ENCODE measurements around the gene TLK2.

GRCh38 chr17:62626719-62627218, 148.1 kb downstream of the TLK2 start:
- TF ChIP-seq CREB1 (CRISPR knock-in tag; IDR thresholded peaks at IDR 0.05; ENCODE audit: low read depth) (peak; percentile 37; the same call in 1 of the 2 replicates), CTCF (conservative IDR thresholded peaks at IDR 0.05; ENCODE audit: low read depth in 2 of 2) (no peak), REST (IDR thresholded peaks at IDR 0.05; ENCODE audit: unreplicated experiment) (no peak), JUNB (IDR thresholded peaks at IDR 0.05; ENCODE audit: unreplicated experiment) (no peak), NANOG (IDR thresholded peaks at IDR 0.05; ENCODE audit: borderline replicate concordance) (no peak), POLR2AphosphoS5 (IDR thresholded peaks at IDR 0.05; ENCODE audit: low read depth) (peak; percentile 70), EZH2 (IDR thresholded peaks at IDR 0.05; ENCODE audit: low read depth, unreplicated experiment) (no peak), EZH2phosphoT487 (IDR thresholded peaks at IDR 0.05; ENCODE audit: unreplicated experiment) (no peak), STAT1 (IDR thresholded peaks at IDR 0.05; ENCODE audit: unreplicated experiment) (no peak), ZNF331 (CRISPR knock-in tag; IDR thresholded peaks at IDR 0.05; ENCODE audit: low read depth) (no peak), ZNF114 (CRISPR knock-in tag; IDR thresholded peaks at IDR 0.05) (no peak), ETS1 (IDR thresholded peaks at IDR 0.05) (no peak), ZNF462 (CRISPR knock-in tag; IDR thresholded peaks at IDR 0.05) (no peak)
